Endothelial cell of umbilical vein (primary cell): ENCODE results near the gene PRRC2A. TPM values are rescaled to one million over a fixed set of nuclear protein-coding genes. Genes with fewer than 3 reads are reported as not detected.
A peak's percentile ranks its signal among the peaks of the same experiment; 100 is the strongest.

Source experiments
- BruUV-seq: library from RNA; stranded (reverse); fragments of 400-500 nt; replicated peaks from 2 replicates; lab custom pipeline; 2021; lab: Mats Ljungman, UMichigan
- CTCF ChIA-PET: fragments of 300-600, 350-600 bp; sonication (Branson Sonifier 250); formaldehyde crosslinking; loops from one replicate; lab custom pipeline; 2021; ENCODE audit warnings: antibody characterized with exemption, inconsistent platforms; lab: Charles Lee
- POLR2A ChIA-PET: fragments of 300-600, 350-600 bp; sonication (Branson Sonifier 250); formaldehyde crosslinking; loops from one replicate; lab custom pipeline; 2021; ENCODE audit warnings: antibody characterized with exemption, inconsistent platforms; lab: Charles Lee
- DNase-seq: peaks from one replicate; pipeline ENCODE4 v3.0.0-alpha.2; 2011; ENCODE audit warnings: low read depth, low spot score
- FAIRE-seq: peaks from 2 replicates; lab custom pipeline; 2011; peaks lifted over from hg19 to GRCh38; lab: Jason Lieb, UNC
- H2AFZ ChIP-seq: 2 replicates; pipeline ENCODE4 v1.6.0; 2012; ENCODE audit warnings: low read depth, low read length, control low read depth, inconsistent platforms
- H3K27ac ChIP-seq: 2 replicates; pipeline ENCODE4 v1.5.1; 2011; ENCODE audit warnings: low read depth, mild to moderate bottlenecking, control low read depth, low read length, moderate library complexity; ENCODE audit not compliant: insufficient read depth
- H3K27me3 ChIP-seq, 2 experiments: 2 replicates each; pipeline versions ENCODE4 v1.6.0 to v1.6.1; 2011; ENCODE audit warnings: low read length in 2 of 2, mixed read lengths in 1 of 2; ENCODE audit not compliant: control insufficient read depth in 2 of 2, insufficient read depth in 2 of 2
- H3K36me3 ChIP-seq, 2 experiments: 2 replicates in 1 of 2; 3 replicates in 1 of 2; pipeline ENCODE4 v1.5.1; 2011; ENCODE audit warnings: low read length in 2 of 2, mild to moderate bottlenecking in 1 of 2, moderate library complexity in 1 of 2; ENCODE audit not compliant: control insufficient read depth in 2 of 2, insufficient read depth in 2 of 2; ENCODE audit errors: extremely low read depth in 1 of 2
- H3K4me1 ChIP-seq: 3 replicates; pipeline ENCODE4 v1.5.1; 2011; ENCODE audit warnings: mild to moderate bottlenecking, low read length; ENCODE audit not compliant: control insufficient read depth, insufficient read depth; ENCODE audit errors: extremely low read depth
- H3K4me2 ChIP-seq: 2 replicates; pipeline ENCODE4 v1.6.1; 2011; ENCODE audit warnings: low read length, control low read depth, mixed read lengths; ENCODE audit not compliant: insufficient read depth
- H3K4me3 ChIP-seq, 3 experiments: fragments of 200-600 bp in 1 of 3; sonication (generic), shearing (Covaris generic) in 1 of 3; replicated peaks in 1 of 3; 2 replicates each; pipeline ENCODE4 v1.5.1; 2011 to 2016; ENCODE audit warnings: control low read depth in 3 of 3, low read length in 3 of 3, mild to moderate bottlenecking in 2 of 3, inconsistent platforms in 1 of 3, low read depth in 1 of 3, moderate library complexity in 1 of 3; ENCODE audit not compliant: insufficient read depth in 1 of 3
- H3K79me2 ChIP-seq: 2 replicates; pipeline ENCODE4 v1.6.0; 2012; ENCODE audit warnings: low read length, inconsistent platforms; ENCODE audit not compliant: control insufficient read depth, insufficient read depth
- H3K9ac ChIP-seq: replicated peaks from 2 replicates; pipeline ENCODE3; 2011; ENCODE audit warnings: low read length, control low read depth; ENCODE audit not compliant: insufficient read depth; ENCODE audit errors: extremely low read depth
- H3K9me1 ChIP-seq: replicated peaks from 3 replicates; pipeline ENCODE4 v1.6.0; 2011; ENCODE audit warnings: mild to moderate bottlenecking, low read length; ENCODE audit not compliant: control insufficient read depth, insufficient read depth; ENCODE audit errors: extremely low read depth
- H3K9me3 ChIP-seq: replicated peaks from 2 replicates; pipeline ENCODE4 v1.5.1; 2012; ENCODE audit warnings: low read length, inconsistent platforms; ENCODE audit not compliant: control insufficient read depth, insufficient read depth
- H4K20me1 ChIP-seq: replicated peaks from 2 replicates; pipeline ENCODE3; 2011; ENCODE audit warnings: mild to moderate bottlenecking, low read length; ENCODE audit not compliant: control insufficient read depth, insufficient read depth; ENCODE audit errors: extremely low read depth
- EZH2 ChIP-seq: IDR thresholded peaks from 2 replicates; pipeline ENCODE4 v1.6.1; 2012; ENCODE audit warnings: borderline replicate concordance, low read depth, mild to moderate bottlenecking, moderate library complexity, low read length, inconsistent platforms; ENCODE audit not compliant: severe bottlenecking
- FOS ChIP-seq: IDR thresholded peaks from 2 replicates; pipeline ENCODE4 v1.6.1; 2011; ENCODE audit warnings: mild to moderate bottlenecking, low read length, moderate library complexity, borderline replicate concordance; ENCODE audit not compliant: insufficient read depth
- GATA2 ChIP-seq: IDR thresholded peaks from 2 replicates; pipeline ENCODE4 v1.7.0; 2011; ENCODE audit warnings: low read depth, mild to moderate bottlenecking, moderate library complexity, mixed read lengths, low read length; ENCODE audit not compliant: insufficient read length, insufficient read depth
- JUN ChIP-seq: IDR thresholded peaks from 2 replicates; pipeline ENCODE4 v1.6.1; 2011; ENCODE audit warnings: borderline replicate concordance, low read depth; ENCODE audit not compliant: insufficient read length, insufficient read depth
- MAX ChIP-seq: IDR thresholded peaks from 2 replicates; pipeline ENCODE4 v1.6.1; 2011; ENCODE audit not compliant: insufficient read depth, insufficient read length
- POLR2A ChIP-seq: IDR thresholded peaks from 2 replicates; pipeline ENCODE4 v1.6.1; 2012; ENCODE audit warnings: low read depth, mild to moderate bottlenecking, control low read depth, low read length
- dilution Hi-C: fragments of 300-500 bp; cut with MboI; formaldehyde crosslinking; loops from one replicate; pipeline ENCODE4 v1.15.0; 2019; ENCODE audit warnings: low sequenced_read_pairs; ENCODE audit not compliant: extremely low pct_ligation_motif_present
- intact Hi-C: fragments of 100-400 bp; cut with micrococcal nuclease; formaldehyde crosslinking; loops from one replicate; pipeline ENCODE4 v1.10.0; 2022
- polyA plus RNA-seq, 4 experiments: library from polyadenylated mRNA; depleted of rRNA in 3 of 4; stranded (reverse) in 3 of 4; unstranded in 1 of 4; fragments of >200 nt; gene quantifications; 2 replicates each; pipeline versions ENCODE4 v1.2.1 to v1.2.3, GENCODE V29; 2011 to 2012; ENCODE audit warnings: missing spikeins in 1 of 4
- total RNA-seq: library from RNA; stranded (reverse); gene quantifications from 2 replicates; pipeline ENCODE4 v1.2.3, GENCODE V29; 2021
- TF ChIP-seq, protein P1 (sequence below), 2 donors: IDR thresholded peaks; 1 replicate in 1 of 2; 2 replicates in 1 of 2; pipeline ENCODE4 v1.5.1; 2011; ENCODE audit warnings: low read length in 2 of 2, mild to moderate bottlenecking in 2 of 2, moderate library complexity in 2 of 2, control low read depth in 1 of 2, inconsistent platforms in 1 of 2, low read depth in 1 of 2; ENCODE audit not compliant: insufficient read depth in 1 of 2; ENCODE audit errors: extremely low read depth in 1 of 2

Gene PRRC2A
- total and polyA plus RNA-seq, 2 donors (not counting 3 experiments of a cell fraction or from before 2014, with no cell fraction given) = 88.4 to 229 TPM

DNA sequence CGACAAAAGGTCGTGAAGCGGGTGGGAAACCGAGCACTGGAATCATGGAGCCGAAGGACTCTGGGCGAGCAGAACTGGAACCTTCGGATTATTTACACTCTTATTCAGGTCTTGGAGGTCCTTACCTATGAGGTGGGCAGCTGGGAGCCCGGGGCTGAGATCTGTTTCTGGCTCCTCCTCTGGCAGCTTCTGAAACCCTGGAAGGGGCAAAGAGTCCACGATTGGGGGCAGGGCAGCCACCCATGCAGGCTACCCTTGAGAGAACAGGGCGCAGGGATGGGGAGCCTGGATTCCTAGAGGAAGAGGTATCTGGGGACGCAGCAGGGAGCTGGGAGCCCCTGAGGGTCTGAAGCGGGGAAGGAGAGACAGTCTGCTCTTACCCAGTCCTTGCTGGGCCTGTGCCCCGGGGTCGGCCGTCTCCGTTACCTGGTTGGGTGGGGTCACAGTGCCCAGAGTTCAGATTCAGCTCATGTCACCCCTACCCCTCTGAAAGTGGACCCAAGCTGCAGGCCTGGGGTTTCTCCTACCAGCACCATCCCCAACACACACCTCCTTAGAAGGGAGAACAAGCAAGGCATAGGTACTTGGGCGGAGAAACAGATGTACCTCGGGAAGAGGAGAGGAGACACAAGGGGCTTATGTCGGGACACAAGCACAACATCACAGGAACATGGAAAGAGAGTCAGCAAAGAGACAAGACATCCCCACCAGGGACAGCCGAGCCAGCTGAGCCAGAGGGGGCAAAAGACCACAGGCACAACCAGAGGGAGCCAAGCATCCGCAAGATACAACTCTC, 38.9 kb upstream of the PRRC2A start:
- CTCF ChIA-PET = interaction anchor here (1.0 to 32.6 kb wide), 6 partner anchors 8 to 50 kb away, joined by 3 to 1517 read pairs (median 8); partner anchors contain the start of genes ATP6V1G2, DDX39B, NCR3 and NFKBIL1
- no peaks in the 10 kb centered on the region for H3K27me3 ChIP-seq
- peak overlapping the region; percentile 56 to 71 (median 70) for H3K4me3 ChIP-seq
- no peaks in the 10 kb centered on the region for H3K36me3 ChIP-seq
- DNase-seq = no peak
- peaks cover 10% of the 10 kb centered on the region for H3K79me2 ChIP-seq
- dilution Hi-C loops (no loop called here), intact Hi-C loops (loop anchor here (1.0 kb wide), 3 partner anchors 17 to 30 kb away; no protein-coding TSS in a partner anchor)
- peak; percentile 67 for FAIRE-seq
- H2AFZ ChIP-seq = peak overlapping the region; percentile 40
- peak overlapping the region; percentile 71 for H3K9ac ChIP-seq
- TF ChIP-seq EZH2 (no peak), POLR2A (peak; percentile 43)
- H4K20me1 ChIP-seq = no peaks in the 10 kb centered on the region
- H3K4me2 ChIP-seq = peak overlapping the region; percentile 78
- BruUV-seq = no TSS peak
- H3K9me3 ChIP-seq = no peaks in the 10 kb centered on the region
- POLR2A ChIA-PET = interaction anchor here (0.7 to 1.6 kb wide), 6 partner anchors 7 to 39 kb away, joined by 3 to 5 read pairs (median 3); partner anchors contain the start of gene PRRC2A
- H3K4me1 ChIP-seq = peaks cover 16% of the 10 kb centered on the region
- H3K9me1 ChIP-seq = no peaks in the 10 kb centered on the region
- H3K27ac ChIP-seq = peak overlapping the region; percentile 55

GRCh38 chr6:31582230-31582643, 38.3 kb upstream of the PRRC2A start, which contains the start of gene LTB:
TSS of gene LTB (minus strand) at chr6:31582424. CDS start at chr6:31582417, 7 bp downstream.
- TF ChIP-seq POLR2A (no peak), FOS (no peak), MAX (no peak), GATA2 (no peak), JUN (no peak)
- TF ChIP-seq, protein P1, sequence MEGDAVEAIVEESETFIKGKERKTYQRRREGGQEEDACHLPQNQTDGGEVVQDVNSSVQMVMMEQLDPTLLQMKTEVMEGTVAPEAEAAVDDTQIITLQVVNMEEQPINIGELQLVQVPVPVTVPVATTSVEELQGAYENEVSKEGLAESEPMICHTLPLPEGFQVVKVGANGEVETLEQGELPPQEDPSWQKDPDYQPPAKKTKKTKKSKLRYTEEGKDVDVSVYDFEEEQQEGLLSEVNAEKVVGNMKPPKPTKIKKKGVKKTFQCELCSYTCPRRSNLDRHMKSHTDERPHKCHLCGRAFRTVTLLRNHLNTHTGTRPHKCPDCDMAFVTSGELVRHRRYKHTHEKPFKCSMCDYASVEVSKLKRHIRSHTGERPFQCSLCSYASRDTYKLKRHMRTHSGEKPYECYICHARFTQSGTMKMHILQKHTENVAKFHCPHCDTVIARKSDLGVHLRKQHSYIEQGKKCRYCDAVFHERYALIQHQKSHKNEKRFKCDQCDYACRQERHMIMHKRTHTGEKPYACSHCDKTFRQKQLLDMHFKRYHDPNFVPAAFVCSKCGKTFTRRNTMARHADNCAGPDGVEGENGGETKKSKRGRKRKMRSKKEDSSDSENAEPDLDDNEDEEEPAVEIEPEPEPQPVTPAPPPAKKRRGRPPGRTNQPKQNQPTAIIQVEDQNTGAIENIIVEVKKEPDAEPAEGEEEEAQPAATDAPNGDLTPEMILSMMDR (IDR thresholded peaks at IDR 0.05; ENCODE audit: extremely low read depth in 1 of 2, insufficient read depth in 1 of 2, low read depth in 1 of 2, low read length in 2 of 2) = no peak
- Histone ChIP-seq H2AFZ (peak within 1 kb of the TSS; percentile 40), H3K9ac (peak within 1 kb of the TSS; percentile 71), H3K9me1 (no peaks in the 10 kb centered on the region), H4K20me1 (no peaks in the 10 kb centered on the region), H3K4me1 (peaks cover 16% of the 10 kb centered on the region), H3K4me3 (peak within 1 kb of the TSS; percentile 56 to 71 (median 70)), H3K27ac (peak within 1 kb of the TSS; percentile 55), H3K27me3 (no peaks in the 10 kb centered on the region), H3K9me3 (no peaks in the 10 kb centered on the region), H3K36me3 (no peaks in the 10 kb centered on the region), H3K79me2 (peaks cover 10% of the 10 kb centered on the region), H3K4me2 (peak within 1 kb of the TSS; percentile 78)
- DNase-seq (no peak), FAIRE-seq (no peak)
- intact Hi-C loops = no loop called here
- no TSS peak for BruUV-seq
- POLR2A ChIA-PET = no interaction called here
- CTCF ChIA-PET = interaction anchor here (17.0 to 32.6 kb wide), 2 partner anchors 13 to 26 kb away, joined by 286 to 1517 read pairs; partner anchors contain the start of genes ATP6V1G2, DDX39B, NCR3 and NFKBIL1
- dilution Hi-C loops = no loop called here
